ENCODE data around the gene ECI2. TPM values are rescaled to one million over a fixed set of nuclear protein-coding genes. Genes with fewer than 3 reads are reported as not detected.

The ECI2 gene
- polyA plus RNA-seq, 2 of the 4 experiments (the other 2 are of a cell fraction), result 48.1 to 68.9 TPM

DNA sequence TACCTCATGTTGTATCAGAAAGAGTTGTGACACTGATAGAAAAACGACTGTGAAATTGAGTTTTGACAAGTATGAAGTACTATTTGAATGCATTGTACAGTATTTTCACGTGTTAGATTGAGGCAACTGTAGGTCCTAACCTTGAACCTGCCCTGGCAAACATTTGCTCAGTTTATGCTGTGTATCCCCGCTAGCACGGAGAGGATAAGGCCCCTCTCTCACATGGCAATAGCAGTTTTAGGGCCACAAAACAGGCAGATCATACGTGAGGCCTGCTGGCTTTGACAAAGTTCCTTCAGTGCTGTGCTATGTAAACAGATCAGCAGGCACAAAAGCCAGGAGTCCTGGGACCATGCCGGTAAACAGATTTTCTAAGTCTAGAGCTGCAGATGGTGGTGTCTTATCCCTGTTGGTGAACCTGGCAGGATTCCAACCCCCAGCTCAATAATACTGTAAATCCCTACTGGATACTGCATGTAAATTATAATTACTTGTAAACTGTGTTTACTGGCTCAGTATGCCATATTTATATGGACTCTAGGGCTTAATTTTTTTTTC lies 32.6 kb downstream of the ECI2 start:
- Histone ChIP-seq H3K4me3 (no peak overlapping the region), H3K4me2 (no peak overlapping the region), H3K4me1 (no peaks in the 10 kb centered on the region), H3K9me3 (no peaks in the 10 kb centered on the region), H3K27ac (no peak overlapping the region)
- ChIA-PET CTCF (no interaction called here), POLR2A (no interaction called here)
- ATAC-seq (no peak), DNase-seq (ENCODE audit: low read depth in 1 of 2, low spot score in 1 of 2) (no peak), FAIRE-seq (no peak)
- TF ChIP-seq SMC3 (IDR thresholded peaks at IDR 0.05) (no peak), POLR2AphosphoS2 (conservative IDR thresholded peaks at IDR 0.05; ENCODE audit: low read length) (no peak), RFX5 (IDR thresholded peaks at IDR 0.05) (no peak), HOXB5 (CRISPR knock-in tag; IDR thresholded peaks at IDR 0.05) (no peak), EP300 (IDR thresholded peaks at IDR 0.05) (no peak), KDM5A (IDR thresholded peaks at IDR 0.05) (no peak), ZC3H11A (IDR thresholded peaks at IDR 0.05) (no peak)
- TF ChIP-seq, protein P1, sequence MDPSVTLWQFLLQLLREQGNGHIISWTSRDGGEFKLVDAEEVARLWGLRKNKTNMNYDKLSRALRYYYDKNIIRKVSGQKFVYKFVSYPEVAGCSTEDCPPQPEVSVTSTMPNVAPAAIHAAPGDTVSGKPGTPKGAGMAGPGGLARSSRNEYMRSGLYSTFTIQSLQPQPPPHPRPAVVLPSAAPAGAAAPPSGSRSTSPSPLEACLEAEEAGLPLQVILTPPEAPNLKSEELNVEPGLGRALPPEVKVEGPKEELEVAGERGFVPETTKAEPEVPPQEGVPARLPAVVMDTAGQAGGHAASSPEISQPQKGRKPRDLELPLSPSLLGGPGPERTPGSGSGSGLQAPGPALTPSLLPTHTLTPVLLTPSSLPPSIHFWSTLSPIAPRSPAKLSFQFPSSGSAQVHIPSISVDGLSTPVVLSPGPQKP (IDR thresholded peaks at IDR 0.05; ENCODE audit: low read depth, low read length), result no peak
- WGBS (ENCODE audit: missing lambda C conversion rate), result 64% methylated on average over 5 of the region's 6 CpGs

DNA sequence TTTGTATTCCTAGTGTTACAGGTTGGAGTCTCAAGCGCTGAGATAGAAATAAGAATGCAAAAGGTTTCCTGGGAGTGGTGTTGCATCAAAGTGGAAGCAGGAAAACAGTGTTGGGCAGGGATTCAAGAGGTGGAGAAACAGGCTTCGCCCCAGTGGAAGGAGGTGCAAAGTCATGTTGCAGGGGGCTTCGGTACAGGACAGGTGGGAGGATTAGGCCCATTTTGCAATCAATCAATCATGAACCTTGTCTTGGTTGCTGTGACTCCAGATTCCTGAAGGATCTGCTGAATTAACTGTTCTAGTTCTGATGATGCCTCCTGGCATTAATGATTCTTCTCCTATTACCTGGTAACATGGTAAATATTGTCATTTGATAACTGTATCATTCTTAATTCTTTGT lies 34.1 kb downstream of the ECI2 start:
- no peak overlapping the region for H3K4me2 ChIP-seq
- TF ChIP-seq ESRRA (IDR thresholded peaks at IDR 0.05; ENCODE audit: borderline replicate concordance, low read length) (no peak), JUNB (IDR thresholded peaks at IDR 0.05) (no peak), PHF8 (IDR thresholded peaks at IDR 0.05; ENCODE audit: borderline replicate concordance, low read depth) (no peak), POLR2AphosphoS2 (conservative IDR thresholded peaks at IDR 0.05; ENCODE audit: low read length) (no peak), CHD4 (IDR thresholded peaks at IDR 0.05; ENCODE audit: borderline replicate concordance) (no peak), ZFP36 (IDR thresholded peaks at IDR 0.05; ENCODE audit: borderline replicate concordance, partially characterized antibody) (no peak), RCOR1 (IDR thresholded peaks at IDR 0.05; ENCODE audit: low read depth, low read length) (no peak), SMC3 (IDR thresholded peaks at IDR 0.05) (no peak), EP300 (IDR thresholded peaks at IDR 0.05) (no peak)
- TF ChIP-seq, protein P2, sequence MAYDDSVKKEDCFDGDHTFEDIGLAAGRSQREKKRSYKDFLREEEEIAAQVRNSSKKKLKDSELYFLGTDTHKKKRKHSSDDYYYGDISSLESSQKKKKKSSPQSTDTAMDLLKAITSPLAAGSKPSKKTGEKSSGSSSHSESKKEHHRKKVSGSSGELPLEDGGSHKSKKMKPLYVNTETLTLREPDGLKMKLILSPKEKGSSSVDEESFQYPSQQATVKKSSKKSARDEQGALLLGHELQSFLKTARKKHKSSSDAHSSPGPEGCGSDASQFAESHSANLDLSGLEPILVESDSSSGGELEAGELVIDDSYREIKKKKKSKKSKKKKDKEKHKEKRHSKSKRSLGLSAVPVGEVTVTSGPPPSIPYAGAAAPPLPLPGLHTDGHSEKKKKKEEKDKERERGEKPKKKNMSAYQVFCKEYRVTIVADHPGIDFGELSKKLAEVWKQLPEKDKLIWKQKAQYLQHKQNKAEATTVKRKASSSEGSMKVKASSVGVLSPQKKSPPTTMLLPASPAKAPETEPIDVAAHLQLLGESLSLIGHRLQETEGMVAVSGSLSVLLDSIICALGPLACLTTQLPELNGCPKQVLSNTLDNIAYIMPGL (CRISPR knock-in tag; IDR thresholded peaks at IDR 0.05; ENCODE audit: borderline replicate concordance), result no peak
- TF ChIP-seq, protein P3, sequence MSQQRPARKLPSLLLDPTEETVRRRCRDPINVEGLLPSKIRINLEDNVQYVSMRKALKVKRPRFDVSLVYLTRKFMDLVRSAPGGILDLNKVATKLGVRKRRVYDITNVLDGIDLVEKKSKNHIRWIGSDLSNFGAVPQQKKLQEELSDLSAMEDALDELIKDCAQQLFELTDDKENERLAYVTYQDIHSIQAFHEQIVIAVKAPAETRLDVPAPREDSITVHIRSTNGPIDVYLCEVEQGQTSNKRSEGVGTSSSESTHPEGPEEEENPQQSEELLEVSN (IDR thresholded peaks at IDR 0.05; ENCODE audit: borderline replicate concordance, low read depth), result no peak
- TF ChIP-seq, protein P4, sequence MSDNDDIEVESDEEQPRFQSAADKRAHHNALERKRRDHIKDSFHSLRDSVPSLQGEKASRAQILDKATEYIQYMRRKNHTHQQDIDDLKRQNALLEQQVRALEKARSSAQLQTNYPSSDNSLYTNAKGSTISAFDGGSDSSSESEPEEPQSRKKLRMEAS (IDR thresholded peaks at IDR 0.05), result no peak
- TF ChIP-seq, protein P5, sequence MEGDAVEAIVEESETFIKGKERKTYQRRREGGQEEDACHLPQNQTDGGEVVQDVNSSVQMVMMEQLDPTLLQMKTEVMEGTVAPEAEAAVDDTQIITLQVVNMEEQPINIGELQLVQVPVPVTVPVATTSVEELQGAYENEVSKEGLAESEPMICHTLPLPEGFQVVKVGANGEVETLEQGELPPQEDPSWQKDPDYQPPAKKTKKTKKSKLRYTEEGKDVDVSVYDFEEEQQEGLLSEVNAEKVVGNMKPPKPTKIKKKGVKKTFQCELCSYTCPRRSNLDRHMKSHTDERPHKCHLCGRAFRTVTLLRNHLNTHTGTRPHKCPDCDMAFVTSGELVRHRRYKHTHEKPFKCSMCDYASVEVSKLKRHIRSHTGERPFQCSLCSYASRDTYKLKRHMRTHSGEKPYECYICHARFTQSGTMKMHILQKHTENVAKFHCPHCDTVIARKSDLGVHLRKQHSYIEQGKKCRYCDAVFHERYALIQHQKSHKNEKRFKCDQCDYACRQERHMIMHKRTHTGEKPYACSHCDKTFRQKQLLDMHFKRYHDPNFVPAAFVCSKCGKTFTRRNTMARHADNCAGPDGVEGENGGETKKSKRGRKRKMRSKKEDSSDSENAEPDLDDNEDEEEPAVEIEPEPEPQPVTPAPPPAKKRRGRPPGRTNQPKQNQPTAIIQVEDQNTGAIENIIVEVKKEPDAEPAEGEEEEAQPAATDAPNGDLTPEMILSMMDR (IDR thresholded peaks at IDR 0.05), result no peak
- TF ChIP-seq, protein P6, sequence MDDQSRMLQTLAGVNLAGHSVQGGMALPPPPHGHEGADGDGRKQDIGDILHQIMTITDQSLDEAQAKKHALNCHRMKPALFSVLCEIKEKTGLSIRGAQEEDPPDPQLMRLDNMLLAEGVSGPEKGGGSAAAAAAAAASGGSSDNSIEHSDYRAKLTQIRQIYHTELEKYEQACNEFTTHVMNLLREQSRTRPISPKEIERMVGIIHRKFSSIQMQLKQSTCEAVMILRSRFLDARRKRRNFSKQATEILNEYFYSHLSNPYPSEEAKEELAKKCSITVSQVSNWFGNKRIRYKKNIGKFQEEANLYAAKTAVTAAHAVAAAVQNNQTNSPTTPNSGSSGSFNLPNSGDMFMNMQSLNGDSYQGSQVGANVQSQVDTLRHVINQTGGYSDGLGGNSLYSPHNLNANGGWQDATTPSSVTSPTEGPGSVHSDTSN (IDR thresholded peaks at IDR 0.05), result no peak
- POLR2A ChIA-PET, result no interaction called here
- FAIRE-seq (no peak), ATAC-seq (no peak), DNase-seq (ENCODE audit: low read depth in 1 of 2, low spot score in 1 of 2) (no peak)
- no peaks in the 10 kb centered on the region for H3K4me1 ChIP-seq
- no peak overlapping the region for H3K4me3 ChIP-seq
- 89% methylated on average over 3 of the region's 3 CpGs for WGBS (ENCODE audit: missing lambda C conversion rate)
- CTCF ChIA-PET, result no interaction called here
- H3K9me3 ChIP-seq, result no peaks in the 10 kb centered on the region
- H3K27ac ChIP-seq, result no peak overlapping the region

Data from A549 (cell line).